Epidermal melanocyte (primary cell): ENCODE data around the gene PIK3IP1.
A peak's percentile ranks its signal among the peaks of the same experiment; 100 is the strongest.
"Not testable (repeated sequence)": the region's sequence is repeated elsewhere in the genome, so short reads cannot be mapped to it uniquely, and the experiment has no call there.

Experiments used
- DNase-seq: peaks from one replicate; pipeline ENCODE4 v3.0.0; 2011; ENCODE audit warnings: low spot score; ENCODE audit not compliant: insufficient read length

PIK3IP1 gene

DNA sequence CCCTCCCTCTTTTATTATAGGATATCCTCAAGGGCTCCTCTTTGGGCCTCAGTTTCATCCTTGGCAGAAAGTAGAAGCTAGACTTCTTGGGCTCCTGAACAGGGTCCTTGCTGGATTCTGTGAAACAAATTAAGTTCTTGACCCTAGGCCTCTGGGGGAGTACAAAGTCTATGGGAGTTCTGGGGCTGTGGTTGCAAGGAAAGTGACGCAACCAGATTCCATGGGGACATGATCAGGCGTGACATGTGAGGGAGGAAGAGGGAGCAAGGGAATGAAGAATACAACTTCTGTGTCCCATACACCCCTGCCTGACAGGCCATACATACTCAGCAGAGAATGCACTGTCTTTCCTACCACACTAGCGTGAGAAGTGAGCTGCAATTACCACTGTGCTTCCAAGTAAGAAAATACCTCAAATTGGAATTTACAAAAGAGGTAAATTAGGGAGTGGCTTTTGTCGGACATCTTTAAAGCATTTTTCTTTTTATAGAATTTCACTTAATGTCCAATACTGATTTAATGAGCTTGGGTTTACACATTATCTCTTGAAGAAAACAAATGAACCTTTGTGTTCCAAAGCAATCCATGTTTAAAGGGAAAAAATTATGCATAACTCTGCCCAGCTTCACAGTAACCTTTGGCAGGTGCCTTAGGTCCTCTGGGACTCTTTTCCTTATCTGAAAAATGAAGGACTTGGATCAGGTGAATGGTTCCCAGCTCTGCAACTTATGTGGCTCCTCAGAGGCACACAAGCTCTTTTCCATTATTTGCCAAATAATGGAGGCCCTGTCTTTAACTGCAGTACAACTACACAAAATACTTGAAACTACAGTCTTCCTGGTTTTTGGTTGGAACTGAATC, 41.3 kb downstream of the PIK3IP1 start:
- DNase-seq, result no peak

DNA sequence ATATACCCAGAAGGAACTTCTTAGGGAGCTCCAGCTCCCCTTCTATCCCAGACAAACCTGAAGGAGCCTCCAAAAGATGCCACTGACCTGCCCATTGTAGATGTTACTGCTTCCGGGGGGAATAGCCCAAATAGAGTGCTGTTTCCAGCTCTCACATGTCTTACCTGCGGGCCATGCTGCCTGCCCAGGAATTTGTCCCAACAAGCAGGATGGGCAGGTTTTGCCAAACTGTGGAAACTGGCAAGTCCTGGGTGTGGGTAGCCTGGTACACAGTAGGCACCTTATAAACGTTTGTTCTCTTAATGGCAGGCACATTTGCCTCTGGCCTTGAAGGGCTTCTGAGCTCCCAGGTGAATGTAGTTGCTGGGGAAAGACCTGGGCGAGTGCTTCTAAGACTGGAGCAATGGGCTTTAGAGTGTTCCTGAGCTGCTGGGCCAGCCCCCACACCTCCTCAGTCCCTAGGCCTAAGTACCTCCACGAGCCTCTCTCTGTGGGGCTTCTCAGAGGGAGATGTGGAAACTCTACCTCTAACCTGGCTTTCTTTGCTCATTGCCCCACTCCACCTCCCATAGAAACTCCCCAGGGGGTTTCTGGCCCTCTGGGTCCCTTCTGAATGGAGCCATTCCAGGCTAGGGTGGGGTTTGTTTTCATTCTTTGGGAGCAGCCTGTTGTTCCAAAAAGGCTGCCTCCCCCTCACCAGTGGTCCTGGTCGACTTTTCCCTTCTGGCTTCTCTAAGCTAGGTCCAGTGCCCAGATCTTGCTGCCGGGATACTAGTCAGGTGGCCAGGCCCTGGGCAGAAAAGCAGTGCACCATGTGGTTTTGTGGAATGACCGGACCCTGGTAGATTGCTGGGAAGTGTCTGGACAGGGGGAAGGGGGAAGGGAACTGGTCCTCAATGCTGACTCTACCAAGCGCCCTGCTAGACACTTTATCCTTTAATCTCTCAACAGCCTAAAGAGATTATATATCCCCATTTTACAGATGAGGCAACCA, 43.0 kb downstream of the PIK3IP1 start:
- no peak for DNase-seq

DNA sequence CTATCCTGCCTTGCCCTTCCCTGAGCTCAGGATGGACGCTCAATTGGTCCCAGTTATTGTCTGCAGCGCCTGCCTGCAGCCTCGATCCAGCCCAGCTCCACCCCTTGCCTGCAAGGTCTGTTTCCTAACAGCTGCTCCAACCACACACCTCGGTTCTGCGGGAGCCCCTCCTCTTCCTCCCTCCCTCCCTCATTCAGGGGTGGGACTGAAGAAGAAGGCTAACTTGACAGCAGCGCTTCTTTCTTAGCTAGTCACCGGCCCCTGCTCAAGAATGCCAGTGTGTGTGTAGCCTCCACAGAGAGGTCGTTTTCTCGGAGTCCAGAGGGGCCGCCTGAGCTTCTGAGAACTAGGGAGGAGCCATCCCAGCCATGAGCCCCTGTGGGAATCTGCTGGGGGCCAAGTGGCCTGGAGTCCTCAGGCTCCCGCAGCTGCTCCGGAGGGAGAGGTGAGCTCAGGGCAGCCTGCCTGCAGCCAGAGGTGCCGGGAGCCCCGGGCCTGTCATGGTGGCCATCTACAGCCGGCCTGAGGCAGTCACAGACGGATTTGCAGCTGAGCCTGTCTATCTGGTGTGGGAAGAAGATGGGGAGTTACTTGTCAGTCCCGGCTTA, 44.0 kb downstream of the PIK3IP1 start:
- DNase-seq, result peak; percentile 88

DNA sequence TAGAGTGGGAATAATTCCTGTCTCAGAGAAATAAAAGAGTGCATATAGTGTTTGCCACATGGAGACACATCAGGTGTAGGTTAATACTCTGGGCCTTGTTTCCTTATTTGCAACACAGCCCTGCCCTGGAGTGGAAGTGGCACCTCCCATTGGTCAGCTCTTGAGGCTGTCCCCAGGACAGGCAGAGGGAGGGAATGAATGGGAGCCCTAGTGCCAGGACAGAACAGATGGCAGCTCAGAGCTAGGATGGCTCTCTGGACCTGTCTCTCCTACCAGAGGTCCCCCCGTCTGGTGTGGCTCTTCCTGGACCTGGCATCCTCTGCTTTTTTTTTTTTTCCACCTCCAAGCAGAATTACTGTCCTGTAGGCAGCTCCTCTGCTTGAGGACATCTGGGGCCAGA, 44.6 kb downstream of the PIK3IP1 start:
- no peak for DNase-seq

DNA sequence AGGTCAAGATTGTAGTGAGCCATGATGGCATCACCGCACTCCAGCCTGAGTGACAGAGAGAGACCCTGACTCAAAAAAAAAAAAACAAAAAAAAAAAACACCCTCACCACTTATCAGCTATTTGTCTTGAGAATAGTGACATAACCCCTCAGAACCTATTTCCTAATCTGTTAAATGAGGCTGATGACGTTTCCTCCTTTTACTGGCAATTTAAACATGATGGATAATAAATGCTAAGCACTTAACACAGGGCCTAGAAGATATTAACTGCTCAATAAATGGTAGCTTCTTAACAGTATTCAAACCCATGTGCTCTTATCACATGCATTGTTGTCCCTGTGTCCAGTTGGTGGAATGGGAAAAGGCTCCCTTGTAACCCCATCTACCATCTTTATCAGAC, 45.6 kb downstream of the PIK3IP1 start:
- no peak for DNase-seq

DNA sequence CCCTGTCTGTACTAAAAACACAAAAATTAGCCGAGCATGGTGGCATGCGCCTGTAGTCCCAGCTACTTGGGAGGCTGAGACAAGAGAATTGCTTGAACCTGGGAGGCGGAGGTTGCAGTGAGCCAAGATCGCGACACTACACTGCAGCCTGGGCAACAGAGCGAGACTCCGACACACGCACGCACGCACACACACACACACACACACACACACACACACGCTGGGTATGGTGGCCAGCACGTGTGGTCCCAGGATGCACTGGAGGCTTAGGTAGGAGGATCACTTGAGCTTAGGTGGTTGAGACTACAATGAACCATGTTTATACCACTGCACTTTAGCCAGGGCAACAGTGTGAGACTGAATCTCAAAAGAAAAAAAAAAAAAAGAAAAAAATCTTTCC, 46.3 kb downstream of the PIK3IP1 start:
- DNase-seq, result not testable (repeated sequence)

DNA sequence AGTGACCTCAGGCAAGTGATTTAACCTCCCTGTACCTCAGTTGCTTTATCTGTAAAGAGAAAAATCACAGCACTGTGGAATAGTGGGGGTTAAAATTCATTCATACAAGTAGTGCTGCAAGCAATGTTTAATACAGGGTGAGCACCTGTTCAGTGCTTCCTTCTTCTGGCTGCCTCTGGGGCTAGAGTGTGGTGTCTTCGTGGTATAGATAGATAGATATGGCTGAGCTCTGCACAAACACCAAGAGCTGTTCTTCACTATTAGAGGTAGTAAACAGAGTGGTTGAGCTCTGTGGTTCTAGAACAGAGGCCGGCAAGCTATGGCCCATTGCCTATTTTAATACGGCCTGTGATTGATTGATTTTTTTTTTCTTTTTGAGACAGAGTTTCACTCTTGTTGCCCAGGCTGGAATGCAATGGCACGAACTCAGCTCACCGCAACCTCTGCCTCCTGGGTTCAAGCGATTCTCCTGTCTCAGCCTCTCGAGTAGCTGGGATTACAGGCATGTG, 47.3 kb downstream of the PIK3IP1 start:
- no peak for DNase-seq

DNA sequence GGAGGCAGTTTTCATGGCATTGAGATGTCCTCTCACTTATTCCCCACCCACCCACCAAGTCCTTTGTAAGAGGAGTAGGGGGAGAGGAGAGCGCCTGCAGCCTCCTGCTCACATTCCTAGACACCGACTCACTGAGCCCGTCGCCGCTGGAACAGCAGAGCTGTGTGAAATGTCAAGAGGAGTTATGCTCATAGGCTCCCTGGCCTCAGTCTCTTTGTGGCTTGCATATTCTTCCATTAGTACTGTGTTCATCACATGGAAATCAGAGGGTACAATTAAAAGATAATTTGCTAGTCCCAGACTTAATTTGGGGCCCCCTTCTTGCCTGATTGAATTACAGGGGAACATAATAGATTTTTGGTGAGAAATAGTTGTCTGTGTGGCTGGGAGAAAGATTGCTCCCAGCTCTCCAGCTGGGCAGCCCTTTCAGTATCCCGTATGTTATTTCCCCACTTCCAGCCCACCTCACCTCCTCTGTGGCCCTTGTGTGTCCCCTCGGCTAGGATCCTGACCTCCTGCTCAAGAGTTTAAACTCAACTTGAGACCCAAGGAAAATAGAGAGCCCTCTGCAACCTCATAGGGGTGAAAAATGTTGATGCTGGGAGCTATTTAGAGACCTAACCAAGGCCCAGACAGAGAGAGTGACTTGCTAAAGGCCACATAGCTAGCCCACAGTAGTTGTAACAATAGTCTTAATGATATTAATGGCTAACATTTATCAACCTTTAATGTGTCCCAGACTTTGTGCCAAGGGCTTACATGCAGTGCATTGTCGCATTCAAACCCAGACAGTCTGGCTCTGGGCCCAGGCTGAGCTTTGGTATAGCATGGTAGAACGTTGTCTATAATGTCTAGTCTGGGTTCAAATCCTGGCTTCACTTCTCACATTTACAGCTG, 48.0 kb downstream of the PIK3IP1 start:
- peak; percentile 49 for DNase-seq

DNA sequence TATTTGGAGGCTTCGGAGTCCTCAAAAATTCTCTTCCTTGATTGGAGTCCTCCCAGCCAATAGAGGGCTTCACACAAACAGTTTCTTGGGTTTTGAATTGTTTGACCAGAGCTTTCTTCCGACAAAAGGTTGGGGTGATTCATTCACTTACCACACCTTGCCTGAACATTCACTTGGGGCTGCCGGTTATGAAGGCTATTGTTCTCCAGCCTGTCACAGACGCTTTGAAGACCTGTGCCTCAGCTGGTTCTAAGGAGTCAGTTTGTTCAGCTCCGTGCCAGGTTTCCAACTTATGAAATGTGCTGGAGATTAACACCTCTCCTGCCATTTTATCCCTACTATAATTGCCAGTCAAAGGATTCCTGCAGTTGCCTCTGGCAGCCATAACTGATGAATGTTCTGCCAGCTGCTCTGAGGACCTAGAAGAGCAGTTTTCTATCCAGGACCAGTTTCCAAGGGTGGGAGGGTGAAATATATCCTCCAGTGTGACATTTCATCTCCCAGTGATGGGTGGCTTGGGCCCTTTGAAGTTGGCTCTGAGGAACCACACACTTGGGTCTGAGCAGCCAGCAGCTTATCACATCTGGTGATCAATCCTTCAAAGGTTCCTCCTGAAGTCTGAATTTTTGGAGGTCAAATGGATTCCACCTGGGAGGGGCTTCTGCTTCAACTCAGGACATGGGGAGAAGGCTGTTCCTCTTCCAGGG, 48.8 kb downstream of the PIK3IP1 start:
- DNase-seq, result peak; percentile 1

DNA sequence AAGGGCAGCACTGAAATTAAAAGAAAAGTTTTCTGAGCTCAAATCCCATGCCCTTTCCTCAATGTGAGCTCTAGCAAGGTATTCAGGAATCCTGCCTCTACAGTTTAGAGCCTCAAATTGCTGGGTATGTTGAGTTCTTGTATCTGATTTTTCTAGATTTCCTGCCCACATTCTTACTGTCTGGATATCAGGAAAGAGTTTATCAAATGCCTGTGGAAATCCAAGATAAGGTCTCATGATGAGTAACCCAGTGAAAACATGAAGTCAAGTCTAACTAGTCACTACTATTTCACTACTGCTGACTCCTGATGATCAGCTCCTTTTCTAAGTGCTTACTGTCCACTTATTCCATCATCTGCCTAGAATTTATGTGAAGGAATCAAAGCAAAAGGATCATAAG, 50.4 kb downstream of the PIK3IP1 start:
- no peak for DNase-seq

DNA sequence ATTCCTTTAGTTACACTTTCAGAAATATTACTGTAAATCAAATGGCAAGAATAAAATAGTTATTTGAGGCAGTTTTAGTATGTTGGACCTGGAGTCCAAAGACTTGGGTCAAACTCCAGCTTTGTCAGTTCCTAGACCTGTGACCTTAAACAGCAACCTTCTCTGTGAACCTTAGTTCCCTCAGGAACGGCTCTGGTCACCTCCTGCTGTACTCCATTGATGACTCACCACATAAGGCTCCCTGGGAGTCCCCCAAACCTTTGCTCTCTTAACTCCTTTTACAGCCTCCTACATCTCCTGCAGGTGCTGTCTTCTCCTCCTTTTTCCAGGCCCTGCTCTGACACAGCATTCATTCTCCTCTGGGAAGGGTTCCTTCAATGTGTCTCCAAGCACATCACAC, 51.1 kb downstream of the PIK3IP1 start:
- DNase-seq, result no peak

DNA sequence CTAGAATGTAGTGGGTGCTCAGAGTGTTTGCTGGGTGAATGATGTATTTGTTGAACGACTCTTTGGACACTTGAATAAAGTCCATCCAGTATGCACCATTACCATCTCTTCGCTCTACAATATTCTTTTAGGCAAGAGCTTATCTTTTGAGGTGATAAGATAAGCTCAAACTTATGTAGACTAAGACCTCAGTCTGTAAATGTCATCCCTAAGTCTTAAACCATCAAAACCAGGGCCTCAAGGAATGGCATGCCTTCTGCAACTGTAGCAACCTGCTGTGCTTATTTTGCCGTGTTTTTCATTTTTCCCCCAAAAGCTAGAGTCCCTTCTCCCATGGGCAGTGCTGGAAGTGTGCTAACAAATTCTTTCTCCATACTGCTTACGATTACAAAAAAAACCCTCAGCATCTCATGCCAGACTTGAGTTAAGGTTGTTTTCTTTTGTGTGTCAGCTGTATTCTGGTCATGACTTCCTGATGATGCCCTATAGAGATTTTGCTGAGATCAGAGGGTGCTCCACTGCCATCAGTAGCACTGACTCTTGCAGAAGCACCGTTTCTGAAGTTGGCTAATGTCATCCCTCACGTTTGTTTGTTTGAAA, 52.4 kb downstream of the PIK3IP1 start:
- DNase-seq, result no peak

DNA sequence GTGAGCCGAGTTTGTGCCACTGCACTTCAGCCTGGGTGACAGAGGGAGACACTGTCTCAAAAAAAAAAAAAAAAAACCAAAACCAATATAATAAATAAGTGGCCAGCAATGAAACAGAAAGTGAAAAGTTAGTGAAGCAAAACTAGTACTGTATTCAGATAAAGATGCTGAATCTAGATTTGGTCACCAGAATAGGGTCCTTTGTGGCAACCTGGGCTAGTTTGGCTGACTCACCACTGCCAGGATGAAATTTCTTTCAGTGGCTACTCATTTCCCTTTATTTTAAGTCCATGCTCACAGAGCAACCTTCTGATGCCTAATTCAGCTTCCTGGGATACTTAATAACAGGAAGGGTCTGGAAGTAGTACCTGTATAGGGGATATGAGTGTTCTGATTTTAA, 54.2 kb downstream of the PIK3IP1 start:
- DNase-seq, result no peak

DNA sequence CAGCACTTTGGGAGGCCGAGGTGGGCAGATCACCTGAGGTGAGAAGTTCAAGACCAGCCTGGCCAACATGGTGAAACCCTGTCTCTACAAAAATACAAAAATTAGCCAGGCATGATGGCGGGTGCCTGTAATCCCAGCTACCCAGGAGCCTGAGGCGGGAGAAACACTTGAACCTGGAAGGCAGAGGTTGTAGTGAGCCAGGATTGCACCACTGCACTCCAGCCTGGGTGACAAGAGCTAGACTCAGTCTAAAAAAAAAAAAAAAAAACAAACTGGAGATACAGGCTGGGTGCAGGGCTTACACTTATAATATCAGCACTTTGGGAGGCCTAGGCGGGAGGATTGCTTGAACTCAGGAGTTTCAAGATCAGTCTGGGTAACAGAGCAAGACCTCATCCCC, 56.2 kb downstream of the PIK3IP1 start:
- DNase-seq, result not testable (repeated sequence)

DNA sequence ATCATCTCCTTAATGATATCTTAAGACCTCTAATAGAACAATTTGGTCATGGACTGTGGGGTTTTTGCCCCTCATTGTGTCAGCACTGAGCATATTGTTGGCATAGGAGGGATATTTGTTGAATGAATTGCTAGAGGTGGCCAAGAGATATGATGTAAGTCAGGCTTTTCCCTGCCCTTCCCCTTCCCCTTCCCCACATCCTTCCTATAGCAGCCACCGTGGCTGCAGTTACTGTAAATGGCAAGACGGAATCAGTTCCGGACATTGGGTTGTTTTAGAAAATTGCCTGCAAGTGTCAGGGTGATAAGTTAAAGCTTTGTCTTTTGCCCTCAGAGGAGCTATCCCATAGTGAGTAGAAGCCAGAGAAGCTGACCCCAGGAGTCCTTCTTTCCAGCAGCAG, 57.2 kb downstream of the PIK3IP1 start:
- DNase-seq, result no peak

DNA sequence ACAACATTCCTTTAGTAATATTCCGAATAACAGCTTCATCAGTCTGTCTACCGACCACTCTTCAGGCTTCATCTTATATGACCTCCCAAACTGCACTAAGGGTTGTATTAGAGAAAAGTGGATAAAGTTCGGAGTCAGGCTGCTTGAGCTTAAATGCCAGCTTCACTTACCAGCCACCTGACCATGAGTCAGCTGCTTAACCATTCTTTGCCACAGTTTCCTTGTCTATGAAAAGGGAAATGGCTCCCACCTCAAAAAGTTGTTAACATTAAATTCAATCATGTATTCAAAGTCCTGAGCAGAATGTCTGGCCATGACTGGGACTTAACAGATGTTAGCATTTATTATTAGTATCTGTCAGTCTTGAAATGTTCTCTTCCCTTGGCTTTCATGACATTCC, 59.3 kb downstream of the PIK3IP1 start:
- DNase-seq, result no peak
